ENCODE measurements around the gene MAD1L1.
"Not testable (repeated sequence)": the region's sequence is repeated elsewhere in the genome, so short reads cannot be mapped to it uniquely, and the experiment has no call there.

MAD1L1 gene

GRCh38 chr7:1849351-1850041 is 383.2 kb downstream of the MAD1L1 start:
- no peak overlapping the region for H3K4me3 ChIP-seq (ENCODE audit: low read depth, low read length)

GRCh38 chr7:1848911-1849311 is 383.8 kb downstream of the MAD1L1 start:
- no peak overlapping the region for H3K4me3 ChIP-seq (ENCODE audit: low read depth, low read length)

GRCh38 chr7:1848013-1848640 is 384.6 kb downstream of the MAD1L1 start:
- no peak overlapping the region for H3K4me3 ChIP-seq (ENCODE audit: low read depth, low read length)

- H3K4me3 ChIP-seq (ENCODE audit: low read depth, low read length): no peak overlapping the region
These were observed 385.3 kb downstream of the MAD1L1 start for GRCh38 chr7:1847260-1848001.

- no peak overlapping the region for H3K4me3 ChIP-seq (ENCODE audit: low read depth, low read length)
These were observed 386.2 kb downstream of the MAD1L1 start for GRCh38 chr7:1846331-1847065.

GRCh38 chr7:1845536-1846311 is 387.0 kb downstream of the MAD1L1 start:
- H3K4me3 ChIP-seq (ENCODE audit: low read depth, low read length): no peak overlapping the region

- no peak overlapping the region for H3K4me3 ChIP-seq (ENCODE audit: low read depth, low read length)
These were observed 387.8 kb downstream of the MAD1L1 start for GRCh38 chr7:1844951-1845390.

- H3K4me3 ChIP-seq (ENCODE audit: low read depth, low read length): no peak overlapping the region
These were observed 388.3 kb downstream of the MAD1L1 start for GRCh38 chr7:1844336-1844950.

GRCh38 chr7:1843921-1844335 is 388.8 kb downstream of the MAD1L1 start:
- no peak overlapping the region for H3K4me3 ChIP-seq (ENCODE audit: low read depth, low read length)

- H3K4me3 ChIP-seq (ENCODE audit: low read depth, low read length): no peak overlapping the region
These were observed 389.4 kb downstream of the MAD1L1 start for GRCh38 chr7:1843271-1843861.

GRCh38 chr7:1842321-1843221 is 390.2 kb downstream of the MAD1L1 start:
- H3K4me3 ChIP-seq (ENCODE audit: low read depth, low read length): no peak overlapping the region

- H3K4me3 ChIP-seq (ENCODE audit: low read depth, low read length): not testable (repeated sequence)
These were observed 391.3 kb downstream of the MAD1L1 start for GRCh38 chr7:1841286-1842021.

GRCh38 chr7:1840744-1841143 is 392.0 kb downstream of the MAD1L1 start:
- not testable (repeated sequence) for H3K4me3 ChIP-seq (ENCODE audit: low read depth, low read length)

GRCh38 chr7:1839701-1840100 is 393.0 kb downstream of the MAD1L1 start:
- H3K4me3 ChIP-seq (ENCODE audit: low read depth, low read length): no peak overlapping the region

- H3K4me3 ChIP-seq (ENCODE audit: low read depth, low read length): not testable (repeated sequence)
These were observed 393.7 kb downstream of the MAD1L1 start for GRCh38 chr7:1838911-1839531.

GRCh38 chr7:1838544-1838872 is 394.2 kb downstream of the MAD1L1 start:
- not testable (repeated sequence) for H3K4me3 ChIP-seq (ENCODE audit: low read depth, low read length)

- not testable (repeated sequence) for H3K4me3 ChIP-seq (ENCODE audit: low read depth, low read length)
These were observed 394.8 kb downstream of the MAD1L1 start for GRCh38 chr7:1837696-1838543.
